Testis (tissue), 2 donors: ENCODE measurements around the gene CNNM1.

Source experiments
- CTCF ChIP-seq, 3 experiments: fragments of 450-650 bp in 2 of 3; fragments of 200-600 bp in 1 of 3; sonication (generic) in 1 of 3; IDR thresholded peaks; one replicate each; pipeline ENCODE4 v1.5.1; 2016 to 2019; ENCODE audit warnings: antibody characterized with exemption in 3 of 3, mild to moderate bottlenecking in 2 of 3, moderate library complexity in 1 of 3
- POLR2A ChIP-seq: fragments of 450-650 bp; IDR thresholded peaks from one replicate; pipeline ENCODE4 v1.6.1; 2017; ENCODE audit warnings: antibody characterized with exemption, mild to moderate bottlenecking, moderate library complexity

DNA sequence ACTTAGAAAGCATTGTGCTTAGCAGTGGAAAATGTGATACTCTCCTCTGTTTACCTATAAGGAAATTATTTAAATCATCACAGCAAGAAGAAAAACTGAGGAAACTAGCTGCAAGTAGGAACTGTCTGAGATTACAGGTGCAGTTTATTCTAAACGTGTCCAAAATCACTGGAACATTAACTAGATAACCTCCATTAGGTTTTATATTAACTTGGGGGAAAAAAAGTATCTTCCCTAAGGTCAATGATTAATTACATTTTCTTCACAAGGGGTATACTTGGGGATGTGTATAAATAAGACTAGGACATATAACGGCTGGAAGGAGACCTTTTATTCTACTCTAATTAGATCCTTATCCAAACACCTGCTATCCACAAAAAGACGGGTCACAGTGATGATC is 97.5 kb downstream of the CNNM1 start:
- TF ChIP-seq CTCF (IDR thresholded peaks at IDR 0.05) (no peak), POLR2A (no peak)
